Measurements from ENCODE around the gene NIPAL3.

DNA sequence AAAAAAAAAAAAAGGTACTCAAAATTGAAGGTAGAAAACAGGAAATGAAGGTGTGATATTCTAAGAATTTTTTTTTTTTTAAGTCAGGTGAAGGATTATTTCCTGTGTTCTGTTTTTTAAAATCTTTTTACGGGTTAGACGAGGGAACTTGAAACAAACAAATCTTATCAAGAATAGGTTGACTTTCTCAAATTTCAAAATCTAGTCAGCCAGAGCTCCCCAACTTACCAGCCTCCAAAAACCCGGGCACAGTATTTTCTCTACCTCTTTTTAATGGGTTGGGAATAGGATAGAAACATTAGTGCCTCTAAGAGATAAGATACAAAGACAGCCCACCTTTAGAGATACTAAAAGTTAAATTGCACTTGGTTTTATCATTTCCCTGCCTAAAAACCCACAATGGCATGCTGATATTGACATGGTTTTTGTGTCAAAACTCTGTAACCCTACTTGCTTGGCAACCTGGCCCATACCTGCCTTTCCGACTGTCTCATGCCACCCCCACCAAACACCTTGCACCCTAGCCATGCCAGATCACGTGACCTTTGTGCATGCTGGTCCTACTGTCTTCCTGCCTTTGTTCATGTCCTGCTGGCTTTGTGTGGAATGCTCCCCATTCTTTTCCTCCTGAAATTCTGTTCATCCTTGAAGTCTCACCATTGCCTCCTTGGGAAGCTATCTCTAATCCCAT, 91.2 kb downstream of the NIPAL3 start:
- TF ChIP-seq CTCF (IDR thresholded peaks at IDR 0.05) (no peak), POLR2A (IDR thresholded peaks at IDR 0.05) (no peak), POLR2AphosphoS5 (IDR thresholded peaks at IDR 0.05) (no peak)
